Ovary (tissue), 9 donors: ENCODE results near the gene PSMA2. TPM values are rescaled to one million over a fixed set of nuclear protein-coding genes. Genes with fewer than 3 reads are reported as not detected.

Source experiments
- DNase-seq, 5 donors: peaks; one replicate each; pipeline ENCODE4 v3.0.0-alpha.2; 2019 to 2020
- H3K27ac ChIP-seq, 2 donors: fragments of 200-600 bp; one replicate each; pipeline versions ENCODE4 v1.5.1 to v1.8.0; 2019 to 2022
- H3K27me3 ChIP-seq: fragments of 200-600 bp; one replicate; pipeline ENCODE4 v1.8.0; 2022
- H3K36me3 ChIP-seq: fragments of 200-600 bp; sonication (generic); one replicate; pipeline ENCODE4 v1.5.1; 2019
- H3K4me1 ChIP-seq: one replicate; pipeline ENCODE4 v1.8.1; 2013; ENCODE audit warnings: mild to moderate bottlenecking, moderate library complexity; ENCODE audit not compliant: insufficient read depth
- H3K4me3 ChIP-seq: fragments of 200-600 bp; sonication (generic); one replicate; pipeline ENCODE4 v1.5.1; 2017
- H3K9me3 ChIP-seq, 2 donors: fragments of 200-600 bp in 1 of 2; sonication (generic) in 1 of 2; one replicate each; pipeline versions ENCODE4 v1.5.1 to v1.8.1; 2013 to 2019; ENCODE audit warnings: mild to moderate bottlenecking in 1 of 2, moderate library complexity in 1 of 2
- CTCF ChIP-seq, 3 donors: fragments of 450-650 bp in 2 of 3; fragments of 200-600 bp in 1 of 3; IDR thresholded peaks; one replicate each; pipeline versions ENCODE4 v1.5.1 to v1.8.0; 2016 to 2022; ENCODE audit warnings: antibody characterized with exemption in 3 of 3, mild to moderate bottlenecking in 1 of 3
- EP300 ChIP-seq: sonication (generic); formaldehyde crosslinking; IDR thresholded peaks from one replicate; pipeline ENCODE4 v1.6.1; 2017; ENCODE audit warnings: antibody characterized with exemption
- POLR2A ChIP-seq: fragments of 450-650 bp; IDR thresholded peaks from one replicate; pipeline ENCODE4 v1.6.1; 2017; ENCODE audit warnings: antibody characterized with exemption, mild to moderate bottlenecking, moderate library complexity
- WGBS, 3 donors: extraction: QIAGEN DNeasy Blood & Tissue Kit in 1 of 3; methylation state at CpG; one replicate each; pipeline versions ENCODE4 v1.1.5 to v1.1.7; 2013 to 2017; 5-methylcytosine and 5-hydroxymethylcytosine counted together
- intact Hi-C, 4 donors: fragments of 100-400 bp; cut with DNase I; formaldehyde crosslinking; loops; one replicate each; pipeline versions ENCODE4 v1.11.0 to v1.15.1; 2022 to 2023
- polyA plus RNA-seq, 2 donors: library from polyadenylated mRNA; stranded (reverse); fragments of 200-250 nt in 1 of 2; fragments of 350-450 nt in 1 of 2; fragmentation: Illumina TruSeq in 1 of 2; extraction: RNeasy Lipid Tissue Mini Kit (QIAGEN cat#74804) in 1 of 2; gene quantifications; one replicate each; pipeline ENCODE4 v1.2.3, GENCODE V29; 2013 to 2014
- total RNA-seq, 7 donors: library from RNA; depleted of rRNA in 2 of 7; stranded (reverse); fragments of >200 nt in 2 of 7; fragmentation: NEBNext Ultra II Directional in 3 of 7; extraction: Animal tissue kit (Norgen Biotek cat#: 25700) in 3 of 7; gene quantifications; one replicate each; pipeline versions ENCODE4 v1.1.0 to v1.2.4, GENCODE V29; 2016 to 2023
- donor health status: DM: no; HTN: no; CAD: no; lungs with moderate emphysema.
- donor health status: DM: no; HTN: no; CAD: no.
- donor health status: Bipolar disorder and iron deficiency.
- donor health status: DM: yes; HTN: yes; CAD: no.
- donor health status: DM: no; HTN: no; CAD: no.
- donor health status: DM: yes; HTN: yes; CAD: no.

PSMA2 gene
- total and polyA plus RNA-seq, 9 donors, result 43.6 to 79.0 (median 53.7) TPM

GRCh38 chr7:42880392-42880791, 51.6 kb downstream of the PSMA2 start:
- intact Hi-C loops, result no loop called here
- 67 to 81% (median 73%) methylated on average over 2 of the region's 2 CpGs for WGBS, 3 donors
- H3K27me3 ChIP-seq, result no peaks in the 10 kb centered on the region
- H3K27ac ChIP-seq, result no peak overlapping the region
- H3K9me3 ChIP-seq, result no peaks in the 10 kb centered on the region
- no peak for TF ChIP-seq EP300
- no peak for TF ChIP-seq POLR2A
- no peaks in the 10 kb centered on the region for H3K36me3 ChIP-seq
- no peak for DNase-seq
- no peaks in the 10 kb centered on the region for H3K4me1 ChIP-seq
- no peak overlapping the region for H3K4me3 ChIP-seq

GRCh38 chr7:42878303-42878702, 53.7 kb downstream of the PSMA2 start:
- H3K4me1 ChIP-seq, result no peaks in the 10 kb centered on the region
- TF ChIP-seq CTCF (IDR thresholded peaks at IDR 0.05), result no peak
- no peak for TF ChIP-seq EP300
- no peak for TF ChIP-seq POLR2A
- H3K27me3 ChIP-seq, result no peaks in the 10 kb centered on the region
- DNase-seq, result no peak
- WGBS, 3 donors, result 64 to 92% (median 92%) methylated on average over 2 to 3 of the region's 3 CpGs
- H3K36me3 ChIP-seq, result no peaks in the 10 kb centered on the region
- H3K27ac ChIP-seq, result no peak overlapping the region
- H3K4me3 ChIP-seq, result no peak overlapping the region
- intact Hi-C loops, result no loop called here
- H3K9me3 ChIP-seq, result no peaks in the 10 kb centered on the region

GRCh38 chr7:42877862-42878261, 54.1 kb downstream of the PSMA2 start:
- no peaks in the 10 kb centered on the region for H3K27me3 ChIP-seq
- H3K4me1 ChIP-seq, result no peaks in the 10 kb centered on the region
- no peak overlapping the region for H3K27ac ChIP-seq
- no peak overlapping the region for H3K4me3 ChIP-seq
- DNase-seq, result no peak
- intact Hi-C loops, result no loop called here
- no peaks in the 10 kb centered on the region for H3K9me3 ChIP-seq
- no peak for TF ChIP-seq POLR2A
- no peak for TF ChIP-seq EP300
- TF ChIP-seq CTCF (IDR thresholded peaks at IDR 0.05), result no peak
- WGBS, 3 donors, result 81 to 87% (median 85%) methylated on average over 2 of the region's 2 CpGs
- H3K36me3 ChIP-seq, result no peaks in the 10 kb centered on the region

- peak; percentile 43 to 68 (median 46) for DNase-seq
- WGBS, 3 donors, result 35 to 39% (median 36%) methylated on average over 5 of the region's 5 CpGs
- Histone ChIP-seq H3K36me3 (no peaks in the 10 kb centered on the region), H3K27me3 (no peaks in the 10 kb centered on the region), H3K4me1 (no peaks in the 10 kb centered on the region), H3K9me3 (no peaks in the 10 kb centered on the region), H3K27ac (no peak overlapping the region), H3K4me3 (no peak overlapping the region)
- TF ChIP-seq CTCF (IDR thresholded peaks at IDR 0.05) (peak in 2 of 3 donors; percentile 68 to 69), POLR2A (no peak), EP300 (no peak)
- intact Hi-C loops, result no loop called here
Observed at GRCh38 chr7:42876182-42877068, 55.5 kb downstream of the PSMA2 start.
